Transverse colon (tissue), 4 donors: Measurements from ENCODE around the gene MPHOSPH10. TPM values are rescaled to one million over a fixed set of nuclear protein-coding genes. Genes with fewer than 3 reads are reported as not detected.
"Not testable (repeated sequence)": the region's sequence is repeated elsewhere in the genome, so short reads cannot be mapped to it uniquely, and the experiment has no call there.

ENCODE experiments used
- DNase-seq: peaks from one replicate; pipeline ENCODE4 v3.0.0-alpha.2; 2019
- H3K27ac ChIP-seq, 4 donors: fragments of 200-600 bp; sonication (generic); 2 replicates each; pipeline ENCODE4 v1.5.1; 2016 to 2018; ENCODE audit warnings: inconsistent platforms in 4 of 4
- H3K27me3 ChIP-seq: fragments of 200-600 bp; sonication (generic); 2 replicates; pipeline ENCODE4 v1.5.1; 2017; ENCODE audit warnings: inconsistent platforms
- H3K36me3 ChIP-seq, 4 donors: fragments of 200-600 bp; sonication (generic); 2 replicates each; pipeline ENCODE4 v1.5.1; 2017 to 2019; ENCODE audit warnings: inconsistent platforms in 4 of 4
- H3K4me1 ChIP-seq, 4 donors: fragments of 200-600 bp; sonication (generic); 2 replicates each; pipeline ENCODE4 v1.5.1; 2017 to 2020; ENCODE audit warnings: inconsistent platforms in 4 of 4
- H3K4me3 ChIP-seq, 4 donors: fragments of 200-600 bp; sonication (generic); 1 replicate in 1 of 4; 2 replicates in 3 of 4; pipeline versions ENCODE4 v1.5.1 to v1.6.1; 2017 to 2019; ENCODE audit warnings: inconsistent platforms in 4 of 4
- H3K9me3 ChIP-seq, 2 donors: fragments of 200-600 bp; sonication (generic); 2 replicates each; pipeline ENCODE4 v1.5.1; 2017 to 2019; ENCODE audit warnings: inconsistent platforms in 2 of 2
- EP300 ChIP-seq: sonication (generic); formaldehyde crosslinking; IDR thresholded peaks from one replicate; pipeline ENCODE4 v1.6.1; 2017; ENCODE audit warnings: antibody characterized with exemption, low read depth
- POLR2A ChIP-seq: fragments of 450-650 bp; IDR thresholded peaks from one replicate; pipeline ENCODE4 v1.6.1; 2016; ENCODE audit warnings: antibody characterized with exemption, mild to moderate bottlenecking, moderate library complexity
- POLR2AphosphoS5 ChIP-seq, 3 donors: sonication (generic); formaldehyde crosslinking; IDR thresholded peaks; one replicate each; pipeline ENCODE4 v1.6.1; 2016; ENCODE audit warnings: antibody characterized with exemption in 3 of 3
- WGBS, 2 donors: methylation state at CpG; one replicate each; pipeline ENCODE4 v1.1.5; 2018; ENCODE audit warnings: low coverage in 1 of 2; 5-methylcytosine and 5-hydroxymethylcytosine counted together
- in situ Hi-C, 4 donors: fragments of 200-750 bp; cut with MboI; loops; one replicate each; pipeline versions ENCODE4 v1.15.0 to v1.15.1; 2017; ENCODE audit warnings: low sequenced_read_pairs in 3 of 4, low pct_ligation_motif_present in 1 of 4, low pct_unique_long_range_greater_than_20kb in 1 of 4
- intact Hi-C: fragments of 100-400 bp; cut with DNase I; formaldehyde crosslinking; loops from one replicate; pipeline ENCODE4 v1.15.1; 2023; ENCODE audit warnings: low total_unique reads
- total RNA-seq, 4 donors: library from RNA; depleted of rRNA; stranded (reverse); fragments of >200 nt; gene quantifications; one replicate each; pipeline ENCODE4 v1.1.0, GENCODE V29; 2016
- TF ChIP-seq, protein P1 (sequence below), 5 experiments: fragments of 200-600 bp in 3 of 5; fragments of 450-650 bp in 2 of 5; sonication (generic) in 3 of 5; IDR thresholded peaks; 1 replicate in 2 of 5; 2 replicates in 3 of 5; pipeline ENCODE4 v1.5.1; 2016 to 2017; ENCODE audit warnings: antibody characterized with exemption in 5 of 5, inconsistent platforms in 3 of 5, mild to moderate bottlenecking in 2 of 5, moderate library complexity in 1 of 5

MPHOSPH10 gene
- total RNA-seq, 4 donors from 2014 or later = 7.5 to 22.9 (median 12.8) TPM

DNA sequence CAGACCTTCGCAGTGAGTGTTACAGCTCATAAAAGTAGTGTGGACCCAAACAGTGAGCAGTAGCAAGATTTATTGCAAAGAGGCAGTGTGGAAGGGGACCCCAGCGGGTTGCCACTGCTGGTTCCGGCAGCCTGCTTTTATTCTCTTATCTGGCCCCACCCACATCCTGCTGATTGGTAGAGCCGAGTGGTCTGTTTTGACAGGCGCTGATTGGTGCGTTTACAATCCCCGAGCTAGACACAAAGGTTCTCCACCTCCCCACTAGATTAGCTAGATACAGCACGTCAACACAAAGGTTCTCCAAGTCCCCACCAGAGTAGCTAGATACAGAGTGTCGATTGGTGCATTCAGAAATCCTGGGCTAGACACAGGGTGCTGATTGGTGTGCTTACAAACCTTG lies 38.6 kb upstream of the MPHOSPH10 start:
- H3K4me1 ChIP-seq, H3K9me3 ChIP-seq, intact Hi-C loops, DNase-seq, H3K27ac ChIP-seq, H3K27me3 ChIP-seq, H3K36me3 ChIP-seq, in situ Hi-C loops, H3K4me3 ChIP-seq: not testable (repeated sequence)
- 83% methylated on average over 9 of the region's 9 CpGs; no CpG with 5 or more reads in 1 of the 2 donors for WGBS, 2 donors

DNA sequence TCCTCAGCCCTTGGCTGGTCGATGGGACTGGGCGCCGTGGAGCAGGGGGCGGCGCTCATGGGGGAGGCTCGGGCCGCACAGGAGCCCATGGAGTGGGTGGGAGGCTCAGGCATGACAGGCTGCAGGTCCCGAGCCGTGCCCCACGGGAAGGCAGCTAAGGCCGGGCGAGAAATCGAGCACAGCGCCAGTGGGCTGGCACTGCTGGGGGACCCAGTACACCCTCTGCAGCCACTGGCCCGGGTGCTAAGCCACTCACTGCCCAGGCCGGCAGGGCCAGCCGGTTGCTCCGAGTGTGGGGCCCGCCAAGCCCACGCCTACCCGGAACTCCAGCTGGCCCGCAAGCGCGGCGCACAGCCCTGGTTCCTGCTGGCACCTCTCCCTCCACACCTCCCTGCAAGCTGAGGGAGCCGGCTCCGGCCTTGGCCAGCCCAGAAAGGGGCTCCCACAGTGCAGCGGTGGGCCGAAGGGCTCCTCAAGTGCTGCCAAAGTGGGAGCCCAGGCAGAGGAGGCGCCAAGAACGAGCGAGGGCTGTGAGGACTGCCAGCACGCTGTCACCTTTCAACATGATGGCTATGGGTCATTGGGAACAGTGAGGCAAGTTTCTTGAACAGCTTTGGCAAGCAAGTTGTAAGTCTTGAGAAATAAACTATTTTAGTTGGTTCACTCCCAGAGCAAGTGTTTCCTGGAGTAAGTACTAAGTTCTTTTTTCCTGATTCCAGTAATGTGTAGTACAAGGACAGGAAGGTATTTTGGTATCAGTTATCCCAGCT lies 37.8 kb upstream of the MPHOSPH10 start:
- DNase-seq, H3K27ac ChIP-seq, in situ Hi-C loops, intact Hi-C loops, H3K4me1 ChIP-seq, H3K36me3 ChIP-seq, H3K4me3 ChIP-seq, H3K9me3 ChIP-seq, H3K27me3 ChIP-seq: not testable (repeated sequence)
- 90 to 95% methylated on average over 2 to 26 of the region's 33 CpGs for WGBS, 2 donors

DNA sequence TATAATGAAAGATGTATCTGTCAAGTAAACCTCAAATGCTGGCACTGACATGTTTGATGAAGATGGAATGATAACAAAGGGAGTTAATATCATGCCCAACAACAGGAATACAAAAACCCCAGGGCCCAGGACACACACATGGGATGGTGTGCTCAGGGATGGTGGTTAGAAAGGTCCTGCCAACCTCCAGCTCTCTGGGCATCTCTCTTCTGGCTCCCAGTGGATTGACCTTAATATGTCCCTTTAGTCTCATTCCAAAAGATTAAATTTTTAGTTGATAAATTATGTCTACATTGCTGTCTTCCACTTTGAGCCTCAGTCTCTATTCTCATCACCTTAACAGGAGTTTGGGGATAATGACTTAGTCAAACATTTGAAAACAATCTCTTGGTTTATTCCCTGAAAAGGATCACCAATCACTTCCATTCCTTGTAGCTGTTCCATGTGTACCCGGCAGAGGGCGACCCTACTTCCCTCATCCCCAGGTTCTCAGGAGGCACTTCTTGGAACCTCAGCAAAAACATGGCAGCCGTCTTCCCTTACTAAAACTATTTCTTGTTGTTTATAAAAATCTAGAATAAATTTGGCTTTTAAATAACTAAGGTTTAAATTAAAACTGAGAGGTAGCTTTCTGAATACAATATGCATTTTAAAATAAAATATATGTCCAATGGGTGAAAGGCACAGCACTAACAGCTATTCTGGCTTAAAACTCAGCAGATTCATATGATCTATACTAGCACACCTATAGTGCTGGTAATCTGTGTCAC lies 30.1 kb upstream of the MPHOSPH10 start:
- Histone ChIP-seq H3K27me3 (no peaks in the 10 kb centered on the region), H3K4me3 (no peak overlapping the region), H3K4me1 (no peaks in the 10 kb centered on the region), H3K9me3 (no peaks in the 10 kb centered on the region), H3K36me3 (no peaks in the 10 kb centered on the region), H3K27ac (no peak overlapping the region)
- peak; percentile 68 for DNase-seq
- WGBS, 2 donors = 0 to 7% methylated on average over 3 of the region's 3 CpGs
- in situ Hi-C loops (no loop called here), intact Hi-C loops (no loop called here)
- TF ChIP-seq POLR2AphosphoS5 (IDR thresholded peaks at IDR 0.05) = no peak
- TF ChIP-seq EP300 = no peak
- TF ChIP-seq, protein P1, sequence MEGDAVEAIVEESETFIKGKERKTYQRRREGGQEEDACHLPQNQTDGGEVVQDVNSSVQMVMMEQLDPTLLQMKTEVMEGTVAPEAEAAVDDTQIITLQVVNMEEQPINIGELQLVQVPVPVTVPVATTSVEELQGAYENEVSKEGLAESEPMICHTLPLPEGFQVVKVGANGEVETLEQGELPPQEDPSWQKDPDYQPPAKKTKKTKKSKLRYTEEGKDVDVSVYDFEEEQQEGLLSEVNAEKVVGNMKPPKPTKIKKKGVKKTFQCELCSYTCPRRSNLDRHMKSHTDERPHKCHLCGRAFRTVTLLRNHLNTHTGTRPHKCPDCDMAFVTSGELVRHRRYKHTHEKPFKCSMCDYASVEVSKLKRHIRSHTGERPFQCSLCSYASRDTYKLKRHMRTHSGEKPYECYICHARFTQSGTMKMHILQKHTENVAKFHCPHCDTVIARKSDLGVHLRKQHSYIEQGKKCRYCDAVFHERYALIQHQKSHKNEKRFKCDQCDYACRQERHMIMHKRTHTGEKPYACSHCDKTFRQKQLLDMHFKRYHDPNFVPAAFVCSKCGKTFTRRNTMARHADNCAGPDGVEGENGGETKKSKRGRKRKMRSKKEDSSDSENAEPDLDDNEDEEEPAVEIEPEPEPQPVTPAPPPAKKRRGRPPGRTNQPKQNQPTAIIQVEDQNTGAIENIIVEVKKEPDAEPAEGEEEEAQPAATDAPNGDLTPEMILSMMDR (IDR thresholded peaks at IDR 0.05) = peak; percentile 63 to 71 (median 66)
- no peak for TF ChIP-seq POLR2A

DNA sequence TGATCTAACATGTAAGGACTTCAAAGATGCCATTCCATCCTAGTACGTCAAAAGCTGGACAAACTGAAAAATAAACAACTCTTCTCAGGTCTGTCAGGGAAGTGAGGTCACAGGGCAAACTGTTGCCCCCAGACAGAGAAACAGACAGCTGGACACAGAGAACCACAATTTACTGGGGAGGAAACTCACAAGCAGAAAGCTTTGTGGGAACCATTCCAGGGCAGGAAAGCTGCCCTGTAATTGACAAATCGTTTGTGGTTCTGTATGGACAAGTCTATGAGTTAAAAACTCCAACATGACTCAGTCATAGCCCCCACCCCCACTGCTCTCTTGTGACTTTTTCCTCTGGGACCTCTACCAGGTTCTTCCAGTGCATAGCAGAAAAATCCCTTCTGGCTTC lies 28.8 kb upstream of the MPHOSPH10 start:
- H3K27ac ChIP-seq = no peak overlapping the region
- no peaks in the 10 kb centered on the region for H3K36me3 ChIP-seq
- 38 to 43% methylated on average over 2 of the region's 2 CpGs for WGBS, 2 donors
- H3K9me3 ChIP-seq = no peaks in the 10 kb centered on the region
- H3K27me3 ChIP-seq = no peaks in the 10 kb centered on the region
- no peak for TF ChIP-seq EP300
- TF ChIP-seq, protein P1 (IDR thresholded peaks at IDR 0.05) = no peak
- in situ Hi-C loops (no loop called here), intact Hi-C loops (no loop called here)
- no peak overlapping the region for H3K4me3 ChIP-seq
- no peak for DNase-seq
- H3K4me1 ChIP-seq = no peaks in the 10 kb centered on the region

DNA sequence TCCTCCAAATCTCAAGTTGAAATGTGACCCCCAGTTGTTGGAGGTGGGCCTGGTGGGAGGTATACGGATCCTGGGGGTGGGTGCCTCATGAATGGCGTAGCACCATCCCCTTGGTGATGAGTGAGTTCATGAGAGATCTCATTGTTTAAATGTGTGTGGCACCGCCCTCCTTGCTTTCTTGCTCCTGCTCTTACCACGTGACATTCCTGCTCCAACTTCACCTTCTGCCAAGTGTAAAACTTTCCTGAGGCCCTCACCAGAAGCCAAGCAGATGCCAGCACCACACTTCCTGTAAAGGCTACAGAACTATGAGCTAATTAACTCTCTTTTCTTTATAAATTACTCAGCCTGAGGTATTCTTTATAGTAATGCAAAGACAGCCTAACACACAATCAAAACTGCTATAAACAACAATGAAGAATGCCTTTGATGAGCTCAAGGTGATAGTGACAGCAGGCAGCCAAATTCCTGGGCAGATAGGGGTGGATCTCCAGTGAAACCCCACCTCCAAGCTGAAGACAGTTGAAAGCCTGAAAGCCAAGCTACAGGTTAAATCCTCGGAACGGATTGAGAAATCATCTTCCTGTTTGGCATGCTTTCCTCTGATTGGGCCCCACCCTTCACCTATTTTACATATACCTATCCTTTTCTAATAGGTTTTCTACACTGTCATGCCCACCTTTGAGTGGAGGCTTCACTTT lies 27.3 kb upstream of the MPHOSPH10 start:
- Histone ChIP-seq H3K4me1 (no peaks in the 10 kb centered on the region), H3K9me3 (no peaks in the 10 kb centered on the region), H3K27me3 (no peaks in the 10 kb centered on the region), H3K27ac (no peak overlapping the region), H3K36me3 (no peaks in the 10 kb centered on the region), H3K4me3 (no peak overlapping the region)
- in situ Hi-C loops (no loop called here), intact Hi-C loops (no loop called here)
- TF ChIP-seq POLR2AphosphoS5 (IDR thresholded peaks at IDR 0.05) (no peak), EP300 (no peak), POLR2A (no peak)
- TF ChIP-seq, protein P1 (IDR thresholded peaks at IDR 0.05) = no peak
- 64 to 66% methylated on average over 3 to 6 of the region's 6 CpGs for WGBS, 2 donors
- DNase-seq = no peak
